H9 (cell line): ENCODE results near the gene SYNRG. TPM values are rescaled to one million over a fixed set of nuclear protein-coding genes. Genes with fewer than 3 reads are reported as not detected.
A peak's percentile ranks its signal among the peaks of the same experiment; 100 is the strongest.

Experiments used
- DNase-seq: peaks from one replicate; pipeline ENCODE4 v3.0.0-alpha.2; 2017
- H2AFZ ChIP-seq: one replicate; pipeline ENCODE4 v1.6.1; 2013; ENCODE audit warnings: mild to moderate bottlenecking, low read length, control low read depth, moderate library complexity
- H2AK5ac ChIP-seq: 2 replicates; pipeline ENCODE4 v1.6.1; 2013; ENCODE audit warnings: low read length, control low read depth, mixed read lengths; ENCODE audit not compliant: insufficient read length
- H2BK120ac ChIP-seq: one replicate; pipeline ENCODE4 v1.6.1; 2013; ENCODE audit warnings: low read depth, mild to moderate bottlenecking, low read length, control low read depth, inconsistent platforms; ENCODE audit not compliant: poor library complexity, severe bottlenecking
- H2BK12ac ChIP-seq: 2 replicates; pipeline ENCODE4 v1.6.1; 2013; ENCODE audit warnings: low read length, control low read depth, mixed read lengths, low read depth; ENCODE audit not compliant: insufficient read length
- H2BK15ac ChIP-seq: 2 replicates; pipeline ENCODE4 v1.6.1; 2013; ENCODE audit warnings: low read depth, low read length, control low read depth
- H2BK20ac ChIP-seq: one replicate; pipeline ENCODE4 v1.6.1; 2013; ENCODE audit warnings: low read depth, mild to moderate bottlenecking, low read length, control low read depth, inconsistent platforms; ENCODE audit not compliant: poor library complexity, severe bottlenecking
- H2BK5ac ChIP-seq: 2 replicates; pipeline ENCODE4 v1.6.1; 2013; ENCODE audit warnings: low read length, control low read depth, mixed read lengths; ENCODE audit not compliant: insufficient read length
- H3K14ac ChIP-seq: 2 replicates; pipeline ENCODE4 v1.6.1; 2013; ENCODE audit warnings: low read length, control low read depth; ENCODE audit not compliant: insufficient read depth
- H3K18ac ChIP-seq: 2 replicates; pipeline ENCODE4 v1.6.1; 2013; ENCODE audit warnings: low read depth, mild to moderate bottlenecking, mixed read lengths, low read length, control low read depth; ENCODE audit not compliant: insufficient read length
- H3K23ac ChIP-seq: 2 replicates; pipeline ENCODE4 v1.6.1; 2013; ENCODE audit warnings: low read length, control low read depth, mixed read lengths, low read depth; ENCODE audit not compliant: insufficient read length
- H3K23me2 ChIP-seq: 2 replicates; pipeline ENCODE4 v1.6.1; 2013; ENCODE audit warnings: low read depth, mild to moderate bottlenecking, mixed read lengths, low read length, control low read depth; ENCODE audit not compliant: insufficient read length, poor library complexity, severe bottlenecking
- H3K27ac ChIP-seq: 2 replicates; pipeline ENCODE4 v1.5.1; 2013; ENCODE audit warnings: low read length, control low read depth, mixed read lengths, low read depth; ENCODE audit not compliant: insufficient read length
- H3K27me3 ChIP-seq: 2 replicates; pipeline ENCODE4 v1.6.1; 2013; ENCODE audit warnings: low read length, control low read depth, inconsistent platforms; ENCODE audit not compliant: insufficient read depth
- H3K4ac ChIP-seq: 2 replicates; pipeline ENCODE4 v1.6.1; 2013; ENCODE audit warnings: low read depth, mild to moderate bottlenecking, control low read depth, inconsistent platforms, low read length, moderate library complexity
- H3K4me1 ChIP-seq: 2 replicates; pipeline ENCODE4 v1.6.1; 2013; ENCODE audit warnings: low read length, control low read depth, inconsistent platforms; ENCODE audit not compliant: insufficient read depth
- H3K4me2 ChIP-seq: 2 replicates; pipeline ENCODE4 v1.6.1; 2013; ENCODE audit warnings: low read length, control low read depth, mixed read lengths; ENCODE audit not compliant: insufficient read length, insufficient read depth
- H3K56ac ChIP-seq: 2 replicates; pipeline ENCODE4 v1.6.1; 2013; ENCODE audit warnings: low read depth, mild to moderate bottlenecking, mixed read lengths, low read length, control low read depth; ENCODE audit not compliant: insufficient read length
- H3K79me1 ChIP-seq: 2 replicates; pipeline ENCODE4 v1.6.1; 2013; ENCODE audit warnings: low read depth, mild to moderate bottlenecking, moderate library complexity, low read length, control low read depth, inconsistent platforms; ENCODE audit not compliant: insufficient read depth, poor library complexity, severe bottlenecking
- H3K79me2 ChIP-seq: 2 replicates; pipeline ENCODE4 v1.6.1; 2013; ENCODE audit warnings: low read length, control low read depth, inconsistent platforms; ENCODE audit not compliant: insufficient read depth
- H3K9ac ChIP-seq: 2 replicates; pipeline ENCODE4 v1.6.1; 2013; ENCODE audit warnings: low read length, control low read depth, mixed read lengths; ENCODE audit not compliant: insufficient read length; ENCODE audit errors: extremely low read depth
- H3K9me3 ChIP-seq: one replicate; pipeline ENCODE4 v1.6.1; 2013; ENCODE audit warnings: low read depth, low read length, inconsistent platforms; ENCODE audit not compliant: control insufficient read depth
- H3T11ph ChIP-seq: one replicate; pipeline ENCODE4 v1.6.1; 2013; ENCODE audit warnings: mild to moderate bottlenecking, low read length, control low read depth, inconsistent platforms
- H4K20me1 ChIP-seq: one replicate; pipeline ENCODE4 v1.6.1; 2013; ENCODE audit not compliant: control insufficient read depth, insufficient read length, insufficient read depth
- H4K5ac ChIP-seq: 2 replicates; pipeline ENCODE4 v1.6.1; 2013; ENCODE audit warnings: low read depth, mild to moderate bottlenecking, mixed read lengths, low read length, control low read depth; ENCODE audit not compliant: insufficient read length
- H4K8ac ChIP-seq: replicated peaks from 2 replicates; pipeline ENCODE4 v1.6.1; 2013; ENCODE audit warnings: low read length, control low read depth, mixed read lengths, low read depth; ENCODE audit not compliant: insufficient read length
- H4K91ac ChIP-seq: 2 replicates; pipeline ENCODE4 v1.6.1; 2013; ENCODE audit warnings: low read depth, mild to moderate bottlenecking, moderate library complexity, mixed read lengths, low read length, control low read depth; ENCODE audit not compliant: insufficient read length
- H3K27ac Mint-ChIP-seq, 3 experiments: 2 replicates in 2 of 3; 3 replicates in 1 of 3; pipeline ENCODE4 v1.8.0; 2020 to 2021; ENCODE audit warnings: mixed read lengths in 3 of 3, mild to moderate bottlenecking in 1 of 3, moderate library complexity in 1 of 3
- H3K27me3 Mint-ChIP-seq: 2 replicates; pipeline ENCODE4 v1.8.0; 2021; ENCODE audit warnings: low read depth, mild to moderate bottlenecking, moderate library complexity, mixed read lengths
- H3K36me3 Mint-ChIP-seq, 3 experiments: 2 replicates in 2 of 3; 3 replicates in 1 of 3; pipeline ENCODE4 v1.8.0; 2020 to 2021; ENCODE audit warnings: low read depth in 3 of 3, mixed read lengths in 3 of 3; ENCODE audit not compliant: insufficient read depth in 1 of 3
- H3K4me1 Mint-ChIP-seq, 2 experiments: 2 replicates each; pipeline ENCODE4 v1.8.0; 2020; ENCODE audit warnings: mixed read lengths in 2 of 2
- H3K4me3 Mint-ChIP-seq, 2 experiments: 2 replicates in 1 of 2; 3 replicates in 1 of 2; pipeline ENCODE4 v1.8.0; 2020 to 2021; ENCODE audit warnings: mild to moderate bottlenecking in 2 of 2, mixed read lengths in 2 of 2, moderate library complexity in 1 of 2
- H3K9me3 Mint-ChIP-seq, 2 experiments: 2 replicates in 1 of 2; 3 replicates in 1 of 2; pipeline ENCODE4 v1.8.0; 2020; ENCODE audit warnings: mild to moderate bottlenecking in 2 of 2, mixed read lengths in 2 of 2, moderate library complexity in 1 of 2
- WGBS: extraction: QIAGEN DNeasy Blood & Tissue Kit; methylation state at CpG from one replicate; pipeline ENCODE4 v1.1.7; 2013; ENCODE audit warnings: missing lambda C conversion rate, low lambda C conversion rate, mixed read lengths; ENCODE audit not compliant: insufficient read length; ENCODE audit errors: extremely low coverage; 5-methylcytosine and 5-hydroxymethylcytosine counted together
- total RNA-seq: library from RNA; stranded (reverse); gene quantifications from 2 replicates; pipeline ENCODE4 v1.2.1, GENCODE V29; 2021
- TF ChIP-seq, protein P1 (sequence below): fragments of 200-600 bp; sonication (generic); conservative IDR thresholded peaks from 3 replicates; pipeline ENCODE4 v1.8.0; 2021; ENCODE audit warnings: antibody characterized with exemption, mild to moderate bottlenecking

Gene SYNRG
- total RNA-seq, 1 experiment from 2014 or later = 30.5 TPM

DNA sequence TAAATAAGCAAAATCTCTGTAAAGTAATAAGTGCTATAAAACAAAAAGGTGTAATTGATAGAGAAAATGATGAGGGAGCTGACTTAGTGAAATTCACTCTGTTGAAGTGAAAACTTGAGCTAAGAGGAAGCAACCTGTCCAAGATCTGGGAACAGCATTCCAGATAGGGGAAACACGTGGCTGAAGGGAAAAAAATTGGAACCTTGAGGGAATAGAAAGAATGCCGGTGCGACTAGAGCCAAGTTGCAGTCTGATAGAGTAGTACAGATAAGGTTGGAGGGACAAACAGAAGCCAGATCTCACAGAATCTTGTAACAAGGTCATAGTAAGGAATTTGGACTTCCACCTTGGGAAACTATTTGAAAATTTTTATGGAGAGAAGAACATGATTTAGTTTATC lies 34.7 kb upstream of the SYNRG start:
- no peak overlapping the region for H2BK5ac ChIP-seq
- H3K4me1 ChIP-seq = no peaks in the 10 kb centered on the region
- H3K18ac ChIP-seq = no peak overlapping the region
- WGBS = no CpG with 5 or more reads among the region's 3 CpGs
- no peak overlapping the region for H3K56ac ChIP-seq
- H3K4me1 Mint-ChIP-seq = peaks cover 9 to 12% of the 10 kb centered on the region in 2 experiments
- H2BK120ac ChIP-seq = no peak overlapping the region
- H3K27me3 Mint-ChIP-seq = peaks cover 42% of the 10 kb centered on the region
- no peaks in the 10 kb centered on the region for H3K23me2 ChIP-seq
- H3K4me3 Mint-ChIP-seq = peak overlapping the region; percentile 89 to 92
- no peaks in the 10 kb centered on the region for H3K9me3 ChIP-seq
- H4K91ac ChIP-seq = no peak overlapping the region
- no peak overlapping the region for H2BK15ac ChIP-seq
- no peak overlapping the region for H4K5ac ChIP-seq
- no peaks in the 10 kb centered on the region for H3K27me3 ChIP-seq
- peak overlapping the region; percentile 96 for H2AFZ ChIP-seq
- H4K20me1 ChIP-seq = no peaks in the 10 kb centered on the region
- H3K79me1 ChIP-seq = peaks cover 2% of the 10 kb centered on the region
- H3K23ac ChIP-seq = no peak overlapping the region
- no peak overlapping the region for H3K27ac ChIP-seq
- no peak overlapping the region for H3K14ac ChIP-seq
- peaks cover 9% of the 10 kb centered on the region; the same call in 1 of the 2 replicates for H3K79me2 ChIP-seq
- no peak overlapping the region for H3K4ac ChIP-seq
- no peak overlapping the region for H2BK20ac ChIP-seq
- TF ChIP-seq, protein P1, sequence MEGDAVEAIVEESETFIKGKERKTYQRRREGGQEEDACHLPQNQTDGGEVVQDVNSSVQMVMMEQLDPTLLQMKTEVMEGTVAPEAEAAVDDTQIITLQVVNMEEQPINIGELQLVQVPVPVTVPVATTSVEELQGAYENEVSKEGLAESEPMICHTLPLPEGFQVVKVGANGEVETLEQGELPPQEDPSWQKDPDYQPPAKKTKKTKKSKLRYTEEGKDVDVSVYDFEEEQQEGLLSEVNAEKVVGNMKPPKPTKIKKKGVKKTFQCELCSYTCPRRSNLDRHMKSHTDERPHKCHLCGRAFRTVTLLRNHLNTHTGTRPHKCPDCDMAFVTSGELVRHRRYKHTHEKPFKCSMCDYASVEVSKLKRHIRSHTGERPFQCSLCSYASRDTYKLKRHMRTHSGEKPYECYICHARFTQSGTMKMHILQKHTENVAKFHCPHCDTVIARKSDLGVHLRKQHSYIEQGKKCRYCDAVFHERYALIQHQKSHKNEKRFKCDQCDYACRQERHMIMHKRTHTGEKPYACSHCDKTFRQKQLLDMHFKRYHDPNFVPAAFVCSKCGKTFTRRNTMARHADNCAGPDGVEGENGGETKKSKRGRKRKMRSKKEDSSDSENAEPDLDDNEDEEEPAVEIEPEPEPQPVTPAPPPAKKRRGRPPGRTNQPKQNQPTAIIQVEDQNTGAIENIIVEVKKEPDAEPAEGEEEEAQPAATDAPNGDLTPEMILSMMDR = no peak
- no peak overlapping the region for H2BK12ac ChIP-seq
- DNase-seq = no peak
- H3K9ac ChIP-seq = peak overlapping the region; percentile 38
- H3K27ac Mint-ChIP-seq = no peak overlapping the region
- H3K4me2 ChIP-seq = peak overlapping the region; percentile 79
- H2AK5ac ChIP-seq = no peak overlapping the region
- no peak overlapping the region for H3T11ph ChIP-seq
- no peak overlapping the region for H4K8ac ChIP-seq
- no peaks in the 10 kb centered on the region for H3K9me3 Mint-ChIP-seq
- H3K36me3 Mint-ChIP-seq = peaks cover 14 to 31% (median 28%) of the 10 kb centered on the region in 3 experiments; a peak in 6 of 7 replicates
